Muscle layer of duodenum (tissue), 2 donors: ENCODE measurements around the gene ADARB1.

ENCODE experiments used
- H3K27ac ChIP-seq: one replicate; pipeline ENCODE4 v1.7.0; 2013; ENCODE audit warnings: mild to moderate bottlenecking, low read length
- H3K27me3 ChIP-seq: one replicate; pipeline ENCODE4 v1.7.0; 2013; ENCODE audit warnings: low read depth, mild to moderate bottlenecking, control low read depth, low read length
- H3K36me3 ChIP-seq, 2 donors: one replicate each; pipeline ENCODE4 v1.7.0; 2013; ENCODE audit warnings: low read length in 2 of 2, control low read depth in 1 of 2, mild to moderate bottlenecking in 1 of 2; ENCODE audit not compliant: insufficient read depth in 2 of 2, control insufficient read depth in 1 of 2
- H3K4me1 ChIP-seq, 2 donors: one replicate each; pipeline ENCODE4 v1.7.0; 2013; ENCODE audit warnings: low read length in 2 of 2, mild to moderate bottlenecking in 2 of 2, control low read depth in 1 of 2, moderate library complexity in 1 of 2; ENCODE audit not compliant: insufficient read depth in 2 of 2, control insufficient read depth in 1 of 2
- H3K4me3 ChIP-seq, 2 donors: one replicate each; pipeline ENCODE4 v1.7.0; 2013; ENCODE audit warnings: low read length in 2 of 2, low read depth in 1 of 2, mild to moderate bottlenecking in 1 of 2
- H3K9me3 ChIP-seq, 2 donors: one replicate each; pipeline ENCODE4 v1.7.0; 2013; ENCODE audit warnings: low read length in 2 of 2, control low read depth in 1 of 2, mild to moderate bottlenecking in 1 of 2; ENCODE audit not compliant: control insufficient read depth in 1 of 2
- donor health status: healthy.

The ADARB1 gene

GRCh38 chr21:45161038-45161945, 86.9 kb downstream of the ADARB1 start:
- Histone ChIP-seq H3K9me3 (no peaks in the 10 kb centered on the region), H3K4me3 (no peak overlapping the region), H3K4me1 (peaks cover 0 to 10% of the 10 kb centered on the region in 2 donors), H3K27ac (no peak overlapping the region), H3K36me3 (no peaks in the 10 kb centered on the region), H3K27me3 (no peaks in the 10 kb centered on the region)

GRCh38 chr21:45162115-45162514, 87.7 kb downstream of the ADARB1 start:
- peaks cover 0 to 10% of the 10 kb centered on the region in 2 donors for H3K4me1 ChIP-seq
- no peaks in the 10 kb centered on the region for H3K36me3 ChIP-seq
- no peaks in the 10 kb centered on the region for H3K27me3 ChIP-seq
- no peak overlapping the region for H3K27ac ChIP-seq
- no peaks in the 10 kb centered on the region for H3K9me3 ChIP-seq
- H3K4me3 ChIP-seq = no peak overlapping the region

GRCh38 chr21:45162809-45163208, 88.4 kb downstream of the ADARB1 start:
- Histone ChIP-seq H3K4me1 (peaks cover 0 to 14% of the 10 kb centered on the region in 2 donors), H3K27ac (no peak overlapping the region), H3K4me3 (no peak overlapping the region), H3K27me3 (no peaks in the 10 kb centered on the region), H3K36me3 (no peaks in the 10 kb centered on the region), H3K9me3 (no peaks in the 10 kb centered on the region)

- no peak overlapping the region for H3K27ac ChIP-seq
- no peaks in the 10 kb centered on the region for H3K9me3 ChIP-seq
- H3K4me3 ChIP-seq = no peak overlapping the region
- H3K27me3 ChIP-seq = no peaks in the 10 kb centered on the region
- H3K4me1 ChIP-seq = peaks cover 0 to 14% of the 10 kb centered on the region in 2 donors
- no peaks in the 10 kb centered on the region for H3K36me3 ChIP-seq
Observed at GRCh38 chr21:45163413-45164123, 89.2 kb downstream of the ADARB1 start.

- H3K4me1 ChIP-seq = peaks cover 0 to 18% of the 10 kb centered on the region in 2 donors
- no peaks in the 10 kb centered on the region for H3K36me3 ChIP-seq
- no peaks in the 10 kb centered on the region for H3K27me3 ChIP-seq
- no peak overlapping the region for H3K4me3 ChIP-seq
- H3K27ac ChIP-seq = no peak overlapping the region
- H3K9me3 ChIP-seq = no peaks in the 10 kb centered on the region
Observed at GRCh38 chr21:45164124-45164511, 89.7 kb downstream of the ADARB1 start.

GRCh38 chr21:45164838-45165237, 90.5 kb downstream of the ADARB1 start:
- H3K27me3 ChIP-seq = no peaks in the 10 kb centered on the region
- no peak overlapping the region for H3K27ac ChIP-seq
- peaks cover 0 to 18% of the 10 kb centered on the region in 2 donors for H3K4me1 ChIP-seq

GRCh38 chr21:45166931-45167330, 92.6 kb downstream of the ADARB1 start:
- H3K36me3 ChIP-seq = peaks cover under 1 to 4% of the 10 kb centered on the region in 2 donors
- no peak overlapping the region for H3K27ac ChIP-seq
- H3K9me3 ChIP-seq = no peaks in the 10 kb centered on the region
- no peak overlapping the region for H3K4me3 ChIP-seq
- peaks cover 0 to 18% of the 10 kb centered on the region in 2 donors for H3K4me1 ChIP-seq
- no peaks in the 10 kb centered on the region for H3K27me3 ChIP-seq

More at GRCh38 chr21:45164838-45165237, 90.5 kb downstream of the ADARB1 start:
- H3K36me3 ChIP-seq = no peaks in the 10 kb centered on the region
- no peaks in the 10 kb centered on the region for H3K9me3 ChIP-seq
- no peak overlapping the region for H3K4me3 ChIP-seq

- H3K27me3 ChIP-seq = no peaks in the 10 kb centered on the region
- no peaks in the 10 kb centered on the region for H3K9me3 ChIP-seq
- H3K4me3 ChIP-seq = no peak overlapping the region
- H3K27ac ChIP-seq = no peak overlapping the region
- peaks cover 5 to 13% of the 10 kb centered on the region in 2 donors for H3K36me3 ChIP-seq
- H3K4me1 ChIP-seq = peaks cover 0 to 18% of the 10 kb centered on the region in 2 donors
Observed at GRCh38 chr21:45167796-45168222, 93.4 kb downstream of the ADARB1 start.

- Histone ChIP-seq H3K27me3 (no peaks in the 10 kb centered on the region), H3K9me3 (no peaks in the 10 kb centered on the region), H3K27ac (no peak overlapping the region), H3K4me1 (peaks cover 0 to 18% of the 10 kb centered on the region in 2 donors), H3K36me3 (peaks cover 5 to 14% of the 10 kb centered on the region in 2 donors), H3K4me3 (no peak overlapping the region)
Observed at GRCh38 chr21:45168522-45168921, 94.1 kb downstream of the ADARB1 start.

GRCh38 chr21:45169001-45169400, 94.6 kb downstream of the ADARB1 start:
- H3K36me3 ChIP-seq = peaks cover 5 to 14% of the 10 kb centered on the region in 2 donors
- no peak overlapping the region for H3K27ac ChIP-seq
- no peaks in the 10 kb centered on the region for H3K9me3 ChIP-seq
- peaks cover 0 to 18% of the 10 kb centered on the region in 2 donors for H3K4me1 ChIP-seq
- no peak overlapping the region for H3K4me3 ChIP-seq
- no peaks in the 10 kb centered on the region for H3K27me3 ChIP-seq

GRCh38 chr21:45169682-45170081, 95.3 kb downstream of the ADARB1 start:
- H3K27me3 ChIP-seq = no peaks in the 10 kb centered on the region
- H3K4me3 ChIP-seq = no peak overlapping the region
- peaks cover 5 to 14% of the 10 kb centered on the region in 2 donors for H3K36me3 ChIP-seq
- no peaks in the 10 kb centered on the region for H3K9me3 ChIP-seq
- peaks cover 0 to 13% of the 10 kb centered on the region in 2 donors for H3K4me1 ChIP-seq
- no peak overlapping the region for H3K27ac ChIP-seq
